ENCODE data around the gene ZBTB5.

The ZBTB5 gene

GRCh38 chr9:37415011-37415719 is 50.1 kb downstream of the ZBTB5 start:
- Histone ChIP-seq H3K9me3 (ENCODE audit: insufficient read depth, low read length) (no peaks in the 10 kb centered on the region), H3K9ac (ENCODE audit: insufficient read length, low read depth) (peak overlapping the region; percentile 59), H3K4me1 (ENCODE audit: insufficient read depth, insufficient read length) (peaks cover 33% of the 10 kb centered on the region), H3K27me3 (ENCODE audit: insufficient read depth, insufficient read length) (no peaks in the 10 kb centered on the region), H3K4me3 (ENCODE audit: insufficient read length, low read depth) (no peak overlapping the region), H3K36me3 (ENCODE audit: insufficient read depth, insufficient read length, low read length) (no peaks in the 10 kb centered on the region)
- no peak for TF ChIP-seq ZNF274 (IDR thresholded peaks at IDR 0.05; ENCODE audit: low read depth, low read length)
- TF ChIP-seq SUZ12 (IDR thresholded peaks at IDR 0.05; ENCODE audit: extremely low read depth, insufficient read depth, insufficient read length): no peak
- TF ChIP-seq YY1 (IDR thresholded peaks at IDR 0.05; ENCODE audit: insufficient read depth, insufficient read length): no peak
- peak; percentile 89 for DNase-seq (ENCODE audit: low read depth, low spot score)

DNA sequence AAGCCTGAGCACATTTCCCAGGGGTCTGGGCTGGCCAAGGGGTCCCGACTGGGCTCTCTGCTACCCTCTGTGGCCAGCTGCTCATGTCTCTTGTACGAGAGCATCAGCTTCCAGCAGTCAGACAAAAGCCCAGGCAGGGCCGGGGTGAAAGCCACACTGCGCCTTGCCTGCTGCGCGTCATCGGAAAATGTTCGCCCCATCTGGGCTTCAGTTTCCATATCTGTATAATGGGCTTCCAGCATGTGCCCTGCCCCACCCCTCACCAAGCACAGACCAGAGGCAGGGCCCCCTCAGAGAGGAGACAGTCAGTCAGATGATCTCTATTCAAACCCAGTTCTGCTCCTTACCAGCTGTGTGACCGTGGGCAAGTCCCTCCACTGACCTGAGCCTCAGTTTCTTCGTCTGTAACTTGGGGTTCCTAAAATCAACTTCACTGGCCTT is 50.7 kb downstream of the ZBTB5 start:
- Histone ChIP-seq H3K27me3 (ENCODE audit: insufficient read depth, insufficient read length) (no peaks in the 10 kb centered on the region), H3K4me3 (ENCODE audit: insufficient read length, low read depth) (no peak overlapping the region), H3K36me3 (ENCODE audit: insufficient read depth, insufficient read length, low read length) (no peaks in the 10 kb centered on the region), H3K9me3 (ENCODE audit: insufficient read depth, low read length) (no peaks in the 10 kb centered on the region), H3K9ac (ENCODE audit: insufficient read length, low read depth) (peak overlapping the region; percentile 32), H3K4me1 (ENCODE audit: insufficient read depth, insufficient read length) (peaks cover 33% of the 10 kb centered on the region)
- no peak for DNase-seq (ENCODE audit: low read depth, low spot score)
- TF ChIP-seq YY1 (IDR thresholded peaks at IDR 0.05; ENCODE audit: insufficient read depth, insufficient read length) (no peak), SUZ12 (IDR thresholded peaks at IDR 0.05; ENCODE audit: extremely low read depth, insufficient read depth, insufficient read length) (no peak), ZNF274 (IDR thresholded peaks at IDR 0.05; ENCODE audit: low read depth, low read length) (no peak)

DNA sequence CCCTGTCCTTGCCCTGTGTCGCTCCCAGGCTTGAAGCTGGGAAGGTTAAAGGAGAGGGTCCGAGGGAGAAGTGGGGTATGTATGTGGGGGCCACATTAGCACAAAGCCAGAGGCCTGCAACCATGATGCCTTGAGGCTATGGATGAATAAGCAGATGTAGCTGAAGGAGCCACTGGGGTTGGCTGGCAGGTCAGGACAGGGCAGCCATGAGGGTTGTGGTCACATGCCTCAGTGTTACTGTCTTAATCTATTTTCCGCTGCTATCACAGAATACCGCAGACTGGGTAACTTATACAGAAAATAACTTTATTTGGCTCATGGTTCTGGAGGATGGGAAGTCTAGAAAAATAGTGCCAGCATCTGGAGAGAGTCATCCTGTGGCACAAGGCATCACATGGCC is 51.9 kb downstream of the ZBTB5 start:
- H3K9me3 ChIP-seq (ENCODE audit: insufficient read depth, low read length): no peaks in the 10 kb centered on the region
- peaks cover 32% of the 10 kb centered on the region for H3K4me1 ChIP-seq (ENCODE audit: insufficient read depth, insufficient read length)
- H3K4me3 ChIP-seq (ENCODE audit: insufficient read length, low read depth): no peak overlapping the region
- no peak overlapping the region for H3K9ac ChIP-seq (ENCODE audit: insufficient read length, low read depth)
- no peak for DNase-seq (ENCODE audit: low read depth, low spot score)
- H3K27me3 ChIP-seq (ENCODE audit: insufficient read depth, insufficient read length): no peaks in the 10 kb centered on the region
- H3K36me3 ChIP-seq (ENCODE audit: insufficient read depth, insufficient read length, low read length): no peaks in the 10 kb centered on the region
- no peak for TF ChIP-seq ZNF274 (IDR thresholded peaks at IDR 0.05; ENCODE audit: low read depth, low read length)
- no peak for TF ChIP-seq SUZ12 (IDR thresholded peaks at IDR 0.05; ENCODE audit: extremely low read depth, insufficient read depth, insufficient read length)
- no peak for TF ChIP-seq YY1 (IDR thresholded peaks at IDR 0.05; ENCODE audit: insufficient read depth, insufficient read length)

DNA sequence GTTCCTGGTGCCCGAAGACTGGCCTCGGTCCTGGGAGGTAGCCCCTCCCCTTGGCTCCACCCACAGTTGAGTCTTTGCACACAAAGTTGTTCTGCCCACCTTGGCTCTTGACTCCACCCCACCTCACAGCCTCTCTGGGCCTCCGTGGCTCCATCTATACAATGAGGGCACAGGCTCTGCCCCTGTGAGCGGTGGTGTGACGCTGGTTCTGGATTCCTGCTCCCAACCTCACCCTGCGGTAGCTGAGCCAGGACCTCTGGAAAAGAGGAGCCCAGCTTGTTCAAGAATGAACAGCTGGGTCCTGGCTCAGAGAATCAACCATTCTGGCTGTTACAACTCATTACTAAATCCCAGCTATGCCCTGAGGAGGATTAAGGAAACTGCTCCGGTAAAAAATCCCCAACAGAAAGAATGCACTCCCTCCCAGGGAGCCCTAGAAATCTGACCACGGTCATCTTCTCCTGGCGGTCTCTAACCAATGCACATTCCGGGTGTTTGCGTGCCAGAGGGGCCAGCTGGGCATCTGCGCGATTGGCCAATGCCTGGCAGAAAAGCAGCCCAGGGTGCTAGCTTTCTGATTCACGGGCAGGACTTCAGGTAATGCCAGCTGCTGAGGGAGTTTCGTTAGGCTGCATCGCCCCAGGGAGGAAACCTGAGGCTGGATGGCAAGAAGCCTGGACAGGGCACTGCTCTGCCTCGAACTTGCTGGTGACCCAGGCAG is 52.7 kb downstream of the ZBTB5 start:
- Histone ChIP-seq H3K9me3 (ENCODE audit: insufficient read depth, low read length) (no peaks in the 10 kb centered on the region), H3K4me3 (ENCODE audit: insufficient read length, low read depth) (no peak overlapping the region), H3K36me3 (ENCODE audit: insufficient read depth, insufficient read length, low read length) (no peaks in the 10 kb centered on the region), H3K27me3 (ENCODE audit: insufficient read depth, insufficient read length) (no peaks in the 10 kb centered on the region), H3K4me1 (ENCODE audit: insufficient read depth, insufficient read length) (peaks cover 30% of the 10 kb centered on the region), H3K9ac (ENCODE audit: insufficient read length, low read depth) (no peak overlapping the region)
- no peak for DNase-seq (ENCODE audit: low read depth, low spot score)
- no peak for TF ChIP-seq ZNF274 (IDR thresholded peaks at IDR 0.05; ENCODE audit: low read depth, low read length)
- TF ChIP-seq SUZ12 (IDR thresholded peaks at IDR 0.05; ENCODE audit: extremely low read depth, insufficient read depth, insufficient read length): no peak
- TF ChIP-seq YY1 (IDR thresholded peaks at IDR 0.05; ENCODE audit: insufficient read depth, insufficient read length): no peak

- Histone ChIP-seq H3K9me3 (ENCODE audit: insufficient read depth, low read length) (no peaks in the 10 kb centered on the region), H3K27me3 (ENCODE audit: insufficient read depth, insufficient read length) (no peaks in the 10 kb centered on the region), H3K9ac (ENCODE audit: insufficient read length, low read depth) (no peak overlapping the region), H3K4me3 (ENCODE audit: insufficient read length, low read depth) (no peak overlapping the region), H3K4me1 (ENCODE audit: insufficient read depth, insufficient read length) (peaks cover 26% of the 10 kb centered on the region), H3K36me3 (ENCODE audit: insufficient read depth, insufficient read length, low read length) (no peaks in the 10 kb centered on the region)
- TF ChIP-seq YY1 (IDR thresholded peaks at IDR 0.05; ENCODE audit: insufficient read depth, insufficient read length) (no peak), SUZ12 (IDR thresholded peaks at IDR 0.05; ENCODE audit: extremely low read depth, insufficient read depth, insufficient read length) (no peak), ZNF274 (IDR thresholded peaks at IDR 0.05; ENCODE audit: low read depth, low read length) (no peak)
- DNase-seq (ENCODE audit: low read depth, low spot score): no peak
Measured at GRCh38 chr9:37410969-37411785, 54.1 kb downstream of the ZBTB5 start.

- Histone ChIP-seq H3K27me3 (ENCODE audit: insufficient read depth, insufficient read length) (no peaks in the 10 kb centered on the region), H3K9me3 (ENCODE audit: insufficient read depth, low read length) (no peaks in the 10 kb centered on the region), H3K9ac (ENCODE audit: insufficient read length, low read depth) (peak overlapping the region; percentile 24), H3K4me3 (ENCODE audit: insufficient read length, low read depth) (no peak overlapping the region), H3K36me3 (ENCODE audit: insufficient read depth, insufficient read length, low read length) (no peaks in the 10 kb centered on the region), H3K4me1 (ENCODE audit: insufficient read depth, insufficient read length) (peaks cover 20% of the 10 kb centered on the region)
- TF ChIP-seq SUZ12 (IDR thresholded peaks at IDR 0.05; ENCODE audit: extremely low read depth, insufficient read depth, insufficient read length) (no peak), YY1 (IDR thresholded peaks at IDR 0.05; ENCODE audit: insufficient read depth, insufficient read length) (no peak), ZNF274 (IDR thresholded peaks at IDR 0.05; ENCODE audit: low read depth, low read length) (no peak)
- no peak for DNase-seq (ENCODE audit: low read depth, low spot score)
Measured at GRCh38 chr9:37410354-37410861, 54.8 kb downstream of the ZBTB5 start.
